ENCODE measurements around the gene CFAP221.

CFAP221 gene

DNA sequence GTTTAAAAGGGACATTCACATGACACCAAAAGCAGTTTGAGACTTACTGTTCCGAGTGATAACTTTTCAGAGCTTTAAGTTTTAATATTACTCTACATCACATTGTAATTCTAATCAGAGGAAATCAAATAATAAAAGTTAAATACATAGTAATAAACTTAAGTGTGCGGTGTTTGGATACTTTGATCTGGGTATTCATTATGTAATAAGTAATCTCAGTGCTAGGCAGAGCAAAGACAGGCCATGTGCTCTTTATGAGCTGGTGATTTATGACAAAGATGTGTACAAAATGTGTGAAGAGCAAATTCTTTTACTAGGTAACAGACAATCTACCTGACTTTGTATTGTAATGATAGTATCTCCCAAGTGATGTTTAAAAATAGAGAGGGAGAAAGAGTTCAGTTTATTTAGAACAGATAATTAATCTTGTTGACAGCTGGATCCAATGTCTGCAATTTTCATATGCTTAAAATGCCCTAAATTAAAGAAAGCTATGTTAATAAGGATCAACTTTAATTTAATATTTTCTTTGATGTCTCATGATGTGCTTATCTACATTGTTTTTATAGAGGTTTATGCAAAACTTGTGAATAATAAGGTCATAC lies 4.4 kb downstream of the CFAP221 start:
- DNase-seq = no peak
- Mint-ChIP-seq H3K4me1 (peaks cover 27% of the 10 kb centered on the region), H3K27ac (no peak overlapping the region), H3K9me3 (no peaks in the 10 kb centered on the region), H3K36me3 (ENCODE audit: low read depth) (no peaks in the 10 kb centered on the region), H3K27me3 (ENCODE audit: low read depth, poor library complexity) (peaks cover 4% of the 10 kb centered on the region), H3K4me3 (no peak overlapping the region)
- TF ChIP-seq, protein P1, sequence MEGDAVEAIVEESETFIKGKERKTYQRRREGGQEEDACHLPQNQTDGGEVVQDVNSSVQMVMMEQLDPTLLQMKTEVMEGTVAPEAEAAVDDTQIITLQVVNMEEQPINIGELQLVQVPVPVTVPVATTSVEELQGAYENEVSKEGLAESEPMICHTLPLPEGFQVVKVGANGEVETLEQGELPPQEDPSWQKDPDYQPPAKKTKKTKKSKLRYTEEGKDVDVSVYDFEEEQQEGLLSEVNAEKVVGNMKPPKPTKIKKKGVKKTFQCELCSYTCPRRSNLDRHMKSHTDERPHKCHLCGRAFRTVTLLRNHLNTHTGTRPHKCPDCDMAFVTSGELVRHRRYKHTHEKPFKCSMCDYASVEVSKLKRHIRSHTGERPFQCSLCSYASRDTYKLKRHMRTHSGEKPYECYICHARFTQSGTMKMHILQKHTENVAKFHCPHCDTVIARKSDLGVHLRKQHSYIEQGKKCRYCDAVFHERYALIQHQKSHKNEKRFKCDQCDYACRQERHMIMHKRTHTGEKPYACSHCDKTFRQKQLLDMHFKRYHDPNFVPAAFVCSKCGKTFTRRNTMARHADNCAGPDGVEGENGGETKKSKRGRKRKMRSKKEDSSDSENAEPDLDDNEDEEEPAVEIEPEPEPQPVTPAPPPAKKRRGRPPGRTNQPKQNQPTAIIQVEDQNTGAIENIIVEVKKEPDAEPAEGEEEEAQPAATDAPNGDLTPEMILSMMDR (IDR thresholded peaks at IDR 0.05) = no peak

GRCh38 chr2:119549241-119549640 lies 5.0 kb downstream of the CFAP221 start:
- Mint-ChIP-seq H3K4me1 (peaks cover 22% of the 10 kb centered on the region), H3K4me3 (no peak overlapping the region), H3K27me3 (ENCODE audit: low read depth, poor library complexity) (peaks cover 4% of the 10 kb centered on the region), H3K36me3 (ENCODE audit: low read depth) (no peaks in the 10 kb centered on the region), H3K9me3 (no peaks in the 10 kb centered on the region), H3K27ac (no peak overlapping the region)
- no peak for DNase-seq
- TF ChIP-seq, protein P1 (IDR thresholded peaks at IDR 0.05) = no peak

GRCh38 chr2:119550346-119550745 lies 6.1 kb downstream of the CFAP221 start:
- H3K27ac Mint-ChIP-seq = no peak overlapping the region
- H3K36me3 Mint-ChIP-seq (ENCODE audit: low read depth) = no peaks in the 10 kb centered on the region
- TF ChIP-seq, protein P1 (IDR thresholded peaks at IDR 0.05) = no peak
- DNase-seq = no peak
- peaks cover 16% of the 10 kb centered on the region for H3K4me1 Mint-ChIP-seq
- H3K4me3 Mint-ChIP-seq = no peak overlapping the region
- peaks cover 4% of the 10 kb centered on the region for H3K27me3 Mint-ChIP-seq (ENCODE audit: low read depth, poor library complexity)
- no peaks in the 10 kb centered on the region for H3K9me3 Mint-ChIP-seq

DNA sequence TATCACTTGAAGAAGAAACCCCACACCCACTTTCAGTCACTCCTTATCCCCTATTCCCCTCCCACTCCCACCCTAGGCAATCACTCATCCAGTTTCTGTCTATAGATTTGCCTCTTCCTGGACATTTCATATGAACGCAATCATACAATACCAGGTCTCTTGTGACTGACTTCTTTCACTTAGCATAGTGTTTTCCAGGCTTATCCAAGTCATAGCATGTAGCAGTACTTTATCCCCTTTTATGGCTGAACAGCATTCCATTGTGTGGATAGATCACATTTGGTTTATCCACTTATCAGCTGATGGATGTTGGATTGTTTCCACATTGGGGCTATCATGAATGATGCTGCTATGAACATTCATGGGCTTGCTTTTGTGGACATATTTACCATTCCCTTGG lies 6.6 kb downstream of the CFAP221 start:
- no peak for DNase-seq
- peaks cover 11% of the 10 kb centered on the region for H3K4me1 Mint-ChIP-seq
- no peak overlapping the region for H3K27ac Mint-ChIP-seq
- no peaks in the 10 kb centered on the region for H3K9me3 Mint-ChIP-seq
- TF ChIP-seq, protein P1 (IDR thresholded peaks at IDR 0.05) = no peak
- peaks cover 4% of the 10 kb centered on the region for H3K27me3 Mint-ChIP-seq (ENCODE audit: low read depth, poor library complexity)
- H3K4me3 Mint-ChIP-seq = no peak overlapping the region
- H3K36me3 Mint-ChIP-seq (ENCODE audit: low read depth) = no peaks in the 10 kb centered on the region

- no peak overlapping the region for H3K27ac Mint-ChIP-seq
- no peaks in the 10 kb centered on the region for H3K9me3 Mint-ChIP-seq
- no peak overlapping the region for H3K4me3 Mint-ChIP-seq
- no peak for DNase-seq
- TF ChIP-seq, protein P1 (IDR thresholded peaks at IDR 0.05) = no peak
- H3K27me3 Mint-ChIP-seq (ENCODE audit: low read depth, poor library complexity) = peaks cover 8% of the 10 kb centered on the region
- no peaks in the 10 kb centered on the region for H3K36me3 Mint-ChIP-seq (ENCODE audit: low read depth)
- no peaks in the 10 kb centered on the region for H3K4me1 Mint-ChIP-seq
Measured at GRCh38 chr2:119552902-119553301, 8.7 kb downstream of the CFAP221 start.

GRCh38 chr2:119553687-119554344 lies 9.6 kb downstream of the CFAP221 start:
- TF ChIP-seq, protein P1 (IDR thresholded peaks at IDR 0.05) = no peak
- H3K9me3 Mint-ChIP-seq = no peaks in the 10 kb centered on the region
- H3K36me3 Mint-ChIP-seq (ENCODE audit: low read depth) = no peaks in the 10 kb centered on the region
- H3K27me3 Mint-ChIP-seq (ENCODE audit: low read depth, poor library complexity) = peaks cover 8% of the 10 kb centered on the region
- H3K4me1 Mint-ChIP-seq = peaks cover under 1% of the 10 kb centered on the region
- DNase-seq = no peak
- no peak overlapping the region for H3K27ac Mint-ChIP-seq
- no peak overlapping the region for H3K4me3 Mint-ChIP-seq
